22Rv1 (cell line): ENCODE measurements around the gene TEKT2.

Experiments used
- ZFX ChIP-seq: fragments of 450-650 bp; IDR thresholded peaks from 2 replicates; pipeline ENCODE4 v1.6.1; 2017; ENCODE audit warnings: antibody characterized with exemption, borderline replicate concordance
- TF ChIP-seq, protein P1 (sequence below): fragments of 450-650 bp; IDR thresholded peaks from 2 replicates; pipeline ENCODE4 v1.5.1; 2017; ENCODE audit warnings: mild to moderate bottlenecking

DNA sequence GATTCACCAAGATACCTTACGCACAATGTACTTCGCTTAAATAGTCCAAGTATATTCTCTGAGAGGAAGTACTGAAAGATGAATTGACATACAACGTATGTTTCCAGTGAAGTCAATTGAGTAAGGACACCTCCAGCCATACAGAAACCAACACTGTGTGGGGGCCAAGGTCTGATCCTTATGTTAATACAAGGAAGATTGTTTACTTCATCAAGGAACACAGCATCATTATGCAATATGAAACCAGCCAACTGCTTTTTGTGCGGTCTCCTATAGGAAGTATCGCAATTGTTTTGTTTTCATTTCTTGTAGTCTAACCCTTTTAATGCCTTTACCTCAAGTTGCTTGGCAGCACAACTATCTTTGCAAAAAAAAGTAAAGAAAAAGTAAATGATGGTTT lies 28.2 kb upstream of the TEKT2 start:
- TF ChIP-seq, protein P1, sequence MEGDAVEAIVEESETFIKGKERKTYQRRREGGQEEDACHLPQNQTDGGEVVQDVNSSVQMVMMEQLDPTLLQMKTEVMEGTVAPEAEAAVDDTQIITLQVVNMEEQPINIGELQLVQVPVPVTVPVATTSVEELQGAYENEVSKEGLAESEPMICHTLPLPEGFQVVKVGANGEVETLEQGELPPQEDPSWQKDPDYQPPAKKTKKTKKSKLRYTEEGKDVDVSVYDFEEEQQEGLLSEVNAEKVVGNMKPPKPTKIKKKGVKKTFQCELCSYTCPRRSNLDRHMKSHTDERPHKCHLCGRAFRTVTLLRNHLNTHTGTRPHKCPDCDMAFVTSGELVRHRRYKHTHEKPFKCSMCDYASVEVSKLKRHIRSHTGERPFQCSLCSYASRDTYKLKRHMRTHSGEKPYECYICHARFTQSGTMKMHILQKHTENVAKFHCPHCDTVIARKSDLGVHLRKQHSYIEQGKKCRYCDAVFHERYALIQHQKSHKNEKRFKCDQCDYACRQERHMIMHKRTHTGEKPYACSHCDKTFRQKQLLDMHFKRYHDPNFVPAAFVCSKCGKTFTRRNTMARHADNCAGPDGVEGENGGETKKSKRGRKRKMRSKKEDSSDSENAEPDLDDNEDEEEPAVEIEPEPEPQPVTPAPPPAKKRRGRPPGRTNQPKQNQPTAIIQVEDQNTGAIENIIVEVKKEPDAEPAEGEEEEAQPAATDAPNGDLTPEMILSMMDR = no peak
- no peak for TF ChIP-seq ZFX
